ENCODE results near the gene NUDT16L1.
"Not testable (repeated sequence)": the region's sequence is repeated elsewhere in the genome, so short reads cannot be mapped to it uniquely, and the experiment has no call there.

The NUDT16L1 gene

GRCh38 chr16:4693296-4693955, at the start of gene NUDT16L1:
Gene NUDT16L1 (plus strand): TSS chr16:4693562. CDS start chr16:4693727, 165 bp downstream.
- H3K4me2 ChIP-seq, result peak within 1 kb of the TSS; percentile 90 to 100 (median 97)

GRCh38 chr16:4646773-4647643, 46.4 kb upstream of the NUDT16L1 start:
- H4K20me1 ChIP-seq, result peaks cover 96 to 99% (median 98%) of the 10 kb centered on the region in 11 experiments
- H3K4me1 ChIP-seq, result peaks cover 26 to 38% (median 31%) of the 10 kb centered on the region in 10 experiments
- H3K4me3 ChIP-seq, result no peak overlapping the region
- no peak overlapping the region for H3K4me2 ChIP-seq
- H3K9me3 ChIP-seq (replicated peaks in 1 of 11), result peaks cover 0 to 11% (median 0%) of the 10 kb centered on the region in 11 experiments; a peak in 2 of 22 replicates
- H3K27me3 ChIP-seq, result peaks cover 0 to under 1% (median 0%) of the 10 kb centered on the region in 11 experiments; a peak in 1 of 22 replicates
- no peak for TF ChIP-seq Cebpa-rat (IDR thresholded peaks at IDR 0.05)
- peaks cover 40 to 94% (median 72%) of the 10 kb centered on the region in 11 experiments for H3K36me3 ChIP-seq
- no peak overlapping the region for H3K27ac ChIP-seq
- no peak overlapping the region for H3K9ac ChIP-seq

More at GRCh38 chr16:4693296-4693955, at the start of gene NUDT16L1:
- peaks cover 36 to 57% (median 41%) of the 10 kb centered on the region in 11 experiments for H3K36me3 ChIP-seq
- no peaks in the 10 kb centered on the region for H3K27me3 ChIP-seq
- H3K9ac ChIP-seq, result peak within 1 kb of the TSS; percentile 86 to 93 (median 88)
- H4K20me1 ChIP-seq, result peaks cover 33 to 85% (median 50%) of the 10 kb centered on the region in 11 experiments
- peaks cover 55 to 70% (median 64%) of the 10 kb centered on the region in 10 experiments for H3K4me1 ChIP-seq
- H3K4me3 ChIP-seq, result peak within 1 kb of the TSS; percentile 83 to 99 (median 94)
- H3K27ac ChIP-seq, result peak within 1 kb of the TSS; percentile 43 to 93 (median 84); a peak in 21 of 22 replicates
- H3K9me3 ChIP-seq (replicated peaks in 1 of 11), result no peaks in the 10 kb centered on the region
- no peak for TF ChIP-seq Cebpa-rat (IDR thresholded peaks at IDR 0.05)

GRCh38 chr16:4647644-4647980, 45.8 kb upstream of the NUDT16L1 start:
- Histone ChIP-seq H3K27me3 (peaks cover 0 to 7% (median 0%) of the 10 kb centered on the region in 11 experiments; a peak in 6 of 22 replicates), H3K9ac (no peak overlapping the region), H3K36me3 (peaks cover 46 to 95% (median 78%) of the 10 kb centered on the region in 11 experiments), H3K4me3 (no peak overlapping the region), H3K4me2 (no peak overlapping the region), H3K27ac (no peak overlapping the region), H3K9me3 (replicated peaks in 1 of 11) (peaks cover 0 to 11% (median 0%) of the 10 kb centered on the region in 11 experiments; a peak in 2 of 22 replicates), H3K4me1 (peaks cover 24 to 45% (median 37%) of the 10 kb centered on the region in 10 experiments), H4K20me1 (peaks cover 96 to 99% (median 98%) of the 10 kb centered on the region in 11 experiments)
- no peak for TF ChIP-seq Cebpa-rat (IDR thresholded peaks at IDR 0.05)

- H4K20me1 ChIP-seq, result peaks cover 96 to 99% (median 98%) of the 10 kb centered on the region in 11 experiments
- H3K4me1 ChIP-seq, result peaks cover 24 to 53% (median 48%) of the 10 kb centered on the region in 10 experiments
- peaks cover 57 to 95% (median 84%) of the 10 kb centered on the region in 11 experiments for H3K36me3 ChIP-seq
- no peak overlapping the region for H3K27ac ChIP-seq
- no peak overlapping the region for H3K9ac ChIP-seq
- peaks cover 0 to 11% (median 0%) of the 10 kb centered on the region in 11 experiments; a peak in 2 of 22 replicates for H3K9me3 ChIP-seq (replicated peaks in 1 of 11)
- peaks cover 0 to 14% (median 0%) of the 10 kb centered on the region in 11 experiments; a peak in 6 of 22 replicates for H3K27me3 ChIP-seq
- 0 out of 22 replicates have a peak overlapping the region, but pooled peaks of 2 of the 11 experiments have one; percentile 18 to 79 for H3K4me2 ChIP-seq
- no peak for TF ChIP-seq Cebpa-rat (IDR thresholded peaks at IDR 0.05)
- H3K4me3 ChIP-seq, result no peak overlapping the region
These were observed 44.4 kb upstream of the NUDT16L1 start for GRCh38 chr16:4648917-4649316.

- Histone ChIP-seq H3K4me2 (peak overlapping the region; percentile 11 to 94 (median 86); a peak in 19 of 22 replicates), H3K27ac (no peak overlapping the region), H3K27me3 (peaks cover 0 to 14% (median 0%) of the 10 kb centered on the region in 11 experiments; a peak in 6 of 22 replicates), H3K36me3 (peaks cover 62 to 96% (median 85%) of the 10 kb centered on the region in 11 experiments), H3K4me1 (peaks cover 24 to 59% (median 57%) of the 10 kb centered on the region in 10 experiments), H4K20me1 (peaks cover 98 to 99% (median 99%) of the 10 kb centered on the region in 11 experiments), H3K9ac (no peak overlapping the region), H3K4me3 (no peak overlapping the region), H3K9me3 (replicated peaks in 1 of 11) (peaks cover 0 to 11% (median 0%) of the 10 kb centered on the region in 11 experiments; a peak in 2 of 22 replicates)
- TF ChIP-seq Cebpa-rat (IDR thresholded peaks at IDR 0.05), result no peak
These were observed 43.5 kb upstream of the NUDT16L1 start for GRCh38 chr16:4649744-4650442.

GRCh38 chr16:4650443-4651074, 42.8 kb upstream of the NUDT16L1 start:
- H3K4me3 ChIP-seq, H3K27ac ChIP-seq: not testable (repeated sequence)
- H3K4me2 ChIP-seq, result peak overlapping the region; percentile 32 to 94 (median 86); a peak in 21 of 22 replicates
- H3K9me3 ChIP-seq (replicated peaks in 1 of 11), result peaks cover 0 to 11% (median 0%) of the 10 kb centered on the region in 11 experiments; a peak in 2 of 22 replicates
- peaks cover 31 to 66% (median 64%) of the 10 kb centered on the region in 10 experiments for H3K4me1 ChIP-seq
- H3K27me3 ChIP-seq, result peaks cover 0 to 14% (median 0%) of the 10 kb centered on the region in 11 experiments; a peak in 6 of 22 replicates
- 0 out of 22 replicates have a peak overlapping the region, but pooled peaks of 1 of the 11 experiments have one; percentile 19 for H3K9ac ChIP-seq
- peaks cover 99 to 100% (median 100%) of the 10 kb centered on the region in 11 experiments for H4K20me1 ChIP-seq
- H3K36me3 ChIP-seq, result peaks cover 69 to 97% (median 88%) of the 10 kb centered on the region in 11 experiments

- peak in 1 of 11 experiments; percentile 21; a peak in 1 of 22 replicates for TF ChIP-seq Cebpa-rat (IDR thresholded peaks at IDR 0.05)
- H3K36me3 ChIP-seq, result peaks cover 63 to 97% (median 88%) of the 10 kb centered on the region in 11 experiments
- peak overlapping the region in 4 of 11 experiments; percentile 12 to 35 (median 26); a peak in 3 of 22 replicates for H3K27ac ChIP-seq
- peak overlapping the region in 3 of 10 experiments; percentile 2 to 43 (median 40); a peak in 5 of 20 replicates for H3K4me3 ChIP-seq
- H3K4me2 ChIP-seq, result peak overlapping the region; percentile 32 to 94 (median 86)
- peak overlapping the region in 8 of 11 experiments; percentile 4 to 40 (median 14); a peak in 10 of 22 replicates for H3K9ac ChIP-seq
- peaks cover 0 to 11% (median 0%) of the 10 kb centered on the region in 11 experiments; a peak in 2 of 22 replicates for H3K9me3 ChIP-seq (replicated peaks in 1 of 11)
- H3K27me3 ChIP-seq, result peaks cover 0 to 14% (median 0%) of the 10 kb centered on the region in 11 experiments; a peak in 6 of 22 replicates
- H3K4me1 ChIP-seq, result peaks cover 33 to 78% (median 74%) of the 10 kb centered on the region in 10 experiments
- H4K20me1 ChIP-seq, result peaks cover 98 to 100% (median 100%) of the 10 kb centered on the region in 11 experiments
These were observed 41.5 kb upstream of the NUDT16L1 start for GRCh38 chr16:4651827-4652226.
